GM20000 (cell line): ENCODE measurements around the gene FADD.

Experiments used
- DNase-seq: peaks from one replicate; pipeline ENCODE4 v3.0.0; 2012; ENCODE audit warnings: low spot score
- TF ChIP-seq, protein P1 (sequence below): IDR thresholded peaks from 2 replicates; pipeline ENCODE4 v1.5.1; 2012; ENCODE audit warnings: mild to moderate bottlenecking, control low read depth; ENCODE audit errors: extremely low read depth, missing control alignments

The FADD gene, protein sequence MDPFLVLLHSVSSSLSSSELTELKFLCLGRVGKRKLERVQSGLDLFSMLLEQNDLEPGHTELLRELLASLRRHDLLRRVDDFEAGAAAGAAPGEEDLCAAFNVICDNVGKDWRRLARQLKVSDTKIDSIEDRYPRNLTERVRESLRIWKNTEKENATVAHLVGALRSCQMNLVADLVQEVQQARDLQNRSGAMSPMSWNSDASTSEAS

DNA sequence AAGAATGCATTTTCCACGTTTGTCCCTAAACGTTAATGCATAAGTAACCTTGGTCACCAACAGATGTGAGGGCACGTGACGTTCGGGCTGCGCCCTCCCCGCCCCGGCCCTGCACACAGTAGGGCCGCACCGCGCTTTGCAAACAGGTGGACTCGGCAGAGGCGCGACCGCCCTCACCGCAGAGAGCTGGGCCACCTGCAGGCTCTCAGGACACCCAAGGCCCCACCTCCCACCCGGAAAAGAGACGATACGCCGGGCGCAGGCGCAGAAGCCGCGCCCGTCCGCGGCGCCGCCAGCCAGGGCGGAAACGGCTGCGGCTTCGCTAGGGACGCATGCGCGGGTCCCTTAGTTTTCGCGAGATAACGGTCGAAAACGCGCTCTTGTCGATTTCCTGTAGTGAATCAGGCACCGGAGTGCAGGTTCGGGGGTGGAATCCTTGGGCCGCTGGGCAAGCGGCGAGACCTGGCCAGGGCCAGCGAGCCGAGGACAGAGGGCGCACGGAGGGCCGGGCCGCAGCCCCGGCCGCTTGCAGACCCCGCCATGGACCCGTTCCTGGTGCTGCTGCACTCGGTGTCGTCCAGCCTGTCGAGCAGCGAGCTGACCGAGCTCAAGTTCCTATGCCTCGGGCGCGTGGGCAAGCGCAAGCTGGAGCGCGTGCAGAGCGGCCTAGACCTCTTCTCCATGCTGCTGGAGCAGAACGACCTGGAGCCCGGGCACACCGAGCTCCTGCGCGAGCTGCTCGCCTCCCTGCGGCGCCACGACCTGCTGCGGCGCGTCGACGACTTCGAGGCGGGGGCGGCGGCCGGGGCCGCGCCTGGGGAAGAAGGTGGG lies at the start of gene FADD:
TSS of gene FADD (plus strand) at position 377 of the 831 bp plus-strand sequence. CDS start at position 541, 164 bp downstream.
- peak; percentile 97 for DNase-seq
- TF ChIP-seq, protein P1, sequence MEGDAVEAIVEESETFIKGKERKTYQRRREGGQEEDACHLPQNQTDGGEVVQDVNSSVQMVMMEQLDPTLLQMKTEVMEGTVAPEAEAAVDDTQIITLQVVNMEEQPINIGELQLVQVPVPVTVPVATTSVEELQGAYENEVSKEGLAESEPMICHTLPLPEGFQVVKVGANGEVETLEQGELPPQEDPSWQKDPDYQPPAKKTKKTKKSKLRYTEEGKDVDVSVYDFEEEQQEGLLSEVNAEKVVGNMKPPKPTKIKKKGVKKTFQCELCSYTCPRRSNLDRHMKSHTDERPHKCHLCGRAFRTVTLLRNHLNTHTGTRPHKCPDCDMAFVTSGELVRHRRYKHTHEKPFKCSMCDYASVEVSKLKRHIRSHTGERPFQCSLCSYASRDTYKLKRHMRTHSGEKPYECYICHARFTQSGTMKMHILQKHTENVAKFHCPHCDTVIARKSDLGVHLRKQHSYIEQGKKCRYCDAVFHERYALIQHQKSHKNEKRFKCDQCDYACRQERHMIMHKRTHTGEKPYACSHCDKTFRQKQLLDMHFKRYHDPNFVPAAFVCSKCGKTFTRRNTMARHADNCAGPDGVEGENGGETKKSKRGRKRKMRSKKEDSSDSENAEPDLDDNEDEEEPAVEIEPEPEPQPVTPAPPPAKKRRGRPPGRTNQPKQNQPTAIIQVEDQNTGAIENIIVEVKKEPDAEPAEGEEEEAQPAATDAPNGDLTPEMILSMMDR = no peak

DNA sequence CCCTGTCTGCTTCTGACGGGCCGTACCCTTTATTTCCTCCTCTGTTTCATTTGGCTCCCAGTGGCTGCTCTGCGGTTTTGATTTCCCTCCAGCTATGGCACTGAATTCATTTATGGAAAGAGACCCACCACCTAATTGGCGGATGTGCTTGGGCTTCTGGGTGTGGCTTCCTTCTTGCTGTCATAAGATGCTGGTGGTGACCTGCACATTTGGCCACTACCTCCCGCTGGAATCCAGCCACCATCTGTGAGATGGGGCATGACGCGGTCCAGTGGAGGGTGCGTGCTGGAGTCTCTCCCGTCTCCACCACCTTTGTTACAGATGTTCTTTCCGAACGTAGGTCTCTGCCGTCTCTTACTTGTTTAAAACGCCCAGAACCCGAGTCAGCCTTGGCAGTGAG lies 47.7 kb upstream of the FADD start:
- TF ChIP-seq, protein P1 = no peak
- no peak for DNase-seq

DNA sequence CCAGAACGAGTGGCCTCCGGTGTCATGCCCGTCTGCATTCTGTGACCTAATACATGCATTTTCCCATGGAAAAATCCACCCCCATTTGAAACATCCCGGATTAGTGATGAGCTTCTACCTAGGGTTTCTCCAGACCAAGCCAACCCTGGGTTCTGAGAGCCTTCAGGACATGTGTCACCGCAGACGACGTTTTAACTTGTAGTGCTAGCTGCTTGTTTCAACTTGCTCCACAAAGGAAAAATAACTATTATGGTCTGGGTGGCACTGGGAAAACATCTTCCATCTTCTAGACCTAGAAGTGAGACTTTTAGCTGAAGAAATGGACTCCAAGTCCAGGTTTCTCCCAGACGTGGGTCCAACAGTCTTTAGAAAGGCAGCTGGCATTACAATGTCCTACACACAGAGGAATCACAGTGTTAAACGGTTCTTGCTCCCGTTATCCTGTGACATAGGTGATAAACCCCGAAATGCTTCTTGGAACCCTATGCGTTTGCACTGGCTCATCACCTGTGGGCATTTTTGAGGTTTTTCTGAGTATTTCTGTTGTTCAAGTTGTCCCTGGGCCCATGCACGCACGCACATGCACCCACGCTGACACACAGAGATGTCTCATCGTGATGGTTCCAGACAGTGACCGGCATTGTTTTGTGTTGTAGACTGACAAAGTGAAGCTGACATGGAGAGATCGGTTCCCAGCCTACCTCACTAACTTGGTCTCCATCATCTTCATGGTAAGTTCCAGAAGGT lies 46.6 kb upstream of the FADD start:
- TF ChIP-seq, protein P1 = no peak
- no peak for DNase-seq

DNA sequence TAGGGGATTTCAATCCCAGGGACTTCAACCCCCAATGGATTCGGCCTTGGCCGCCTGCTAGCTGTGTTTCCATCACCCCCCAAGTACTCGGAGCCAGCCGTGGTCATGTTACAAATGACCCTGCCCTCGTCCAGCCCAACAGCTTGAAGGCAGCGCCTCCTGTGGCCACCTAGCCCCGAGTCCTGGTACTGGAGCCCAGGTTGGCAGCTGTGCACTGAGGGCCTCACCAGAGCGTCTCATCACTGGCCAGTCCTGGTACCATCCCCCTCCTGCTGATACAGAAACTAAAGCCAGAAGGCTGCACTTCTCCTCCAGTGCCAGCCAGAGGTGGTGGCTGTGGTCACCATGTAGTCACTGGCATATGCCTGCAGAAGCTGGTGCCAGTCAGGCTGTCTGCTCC lies 44.9 kb upstream of the FADD start:
- TF ChIP-seq, protein P1 = no peak
- DNase-seq = no peak

DNA sequence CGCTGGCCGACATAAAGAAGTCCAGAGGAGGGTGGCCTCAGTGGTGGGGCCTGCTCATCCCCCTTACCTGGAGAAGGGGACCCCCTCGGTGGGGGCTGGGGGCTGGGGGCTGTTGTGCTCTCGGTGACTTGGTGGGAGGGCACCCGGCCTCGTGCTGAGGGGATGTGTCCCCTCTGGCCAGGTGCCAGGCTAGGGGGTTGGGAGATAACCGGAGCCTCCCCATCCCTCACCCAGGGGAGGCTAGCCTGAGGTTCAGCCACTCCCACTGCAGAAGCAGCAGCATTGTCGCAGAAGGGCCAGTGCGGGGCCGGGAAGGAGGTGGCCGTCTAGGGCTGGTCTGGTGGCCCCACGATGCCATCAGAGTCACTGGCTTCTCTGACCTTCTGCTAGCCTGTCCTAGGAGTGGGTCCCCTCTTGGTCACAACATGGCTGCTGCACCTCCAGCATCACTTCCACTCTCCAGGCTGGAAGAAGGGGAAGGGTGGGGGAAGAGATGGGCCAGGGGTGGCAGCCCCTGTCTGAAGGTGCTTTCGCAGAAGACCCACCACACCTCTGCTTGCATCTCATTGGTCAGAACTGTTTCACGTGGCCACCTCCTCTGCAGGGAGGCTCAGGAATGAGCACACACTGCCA lies 44.2 kb upstream of the FADD start:
- DNase-seq = no peak
- TF ChIP-seq, protein P1 = no peak

DNA sequence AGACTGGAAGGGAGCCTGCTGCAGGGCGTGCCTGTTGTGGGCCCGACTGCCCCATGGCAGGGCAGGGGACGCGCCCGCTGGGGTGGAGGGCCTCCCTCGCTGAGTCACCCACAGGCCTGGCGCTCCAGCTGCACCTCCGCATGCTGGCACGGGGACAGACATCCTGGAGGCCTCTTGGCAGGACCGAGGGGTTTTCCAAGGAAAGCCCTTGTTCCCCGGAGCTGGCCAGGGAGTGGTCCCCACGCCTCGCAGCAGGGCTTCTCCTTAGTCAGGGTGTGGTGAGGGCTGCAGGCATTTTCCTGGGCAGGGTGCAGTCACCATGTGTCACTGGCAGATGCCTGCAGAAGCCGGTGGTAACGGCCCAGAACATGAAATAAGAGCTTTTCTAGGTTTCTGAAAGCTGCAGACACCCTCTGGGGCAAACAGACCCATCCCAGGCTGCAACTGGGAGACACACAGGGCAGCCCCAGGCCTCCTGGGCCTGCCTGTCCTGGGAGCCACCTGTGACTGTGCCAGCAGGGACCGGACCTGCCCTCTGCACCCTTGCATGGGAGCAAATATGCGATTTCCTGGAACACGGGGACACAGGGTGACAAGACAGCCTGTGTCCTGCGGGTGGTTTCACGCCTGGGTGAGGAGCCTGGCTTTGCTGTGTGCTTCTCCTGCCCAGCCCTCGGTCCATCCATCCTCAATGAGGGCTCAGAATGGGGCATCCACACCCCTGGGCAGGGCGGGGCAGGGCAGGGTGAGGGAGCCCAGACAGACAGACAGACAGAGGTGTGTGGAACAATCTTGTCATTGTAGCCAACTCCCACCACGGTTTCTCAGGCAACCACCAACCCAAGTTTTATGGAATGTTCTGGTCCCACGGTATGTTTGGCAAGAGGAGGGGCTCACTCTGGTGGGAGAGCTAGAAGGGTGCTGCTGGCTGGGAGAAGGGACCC lies 43.2 kb upstream of the FADD start:
- no peak for DNase-seq
- TF ChIP-seq, protein P1 = no peak
